Spleen (tissue), 7 donors: ENCODE results near the gene AKNAD1.

Source experiments
- POLR2A ChIP-seq, 3 donors: fragments of 450-650 bp; IDR thresholded peaks; one replicate each; pipeline ENCODE4 v1.5.1; 2017; ENCODE audit warnings: antibody characterized with exemption in 3 of 3, mild to moderate bottlenecking in 1 of 3
- TF ChIP-seq, protein P1 (sequence below), 11 experiments: fragments of 200-600 bp in 7 of 11; fragments of 450-650 bp in 4 of 11; sonication (generic) in 4 of 11; IDR thresholded peaks in 8 of 11; conservative IDR thresholded peaks in 3 of 11; 1 replicate in 7 of 11; 2 replicates in 4 of 11; pipeline versions ENCODE4 v1.4.0 to v1.8.0; 2016 to 2021; ENCODE audit warnings: antibody characterized with exemption in 11 of 11, inconsistent platforms in 4 of 11, mild to moderate bottlenecking in 1 of 11
- donor health status: DM: no; HTN: no; CAD: no; lungs with moderate emphysema.
- donor health status: DM: no; HTN: no; CAD: no.
- donor health status: DM: no; HTN: no; CAD: no.

DNA sequence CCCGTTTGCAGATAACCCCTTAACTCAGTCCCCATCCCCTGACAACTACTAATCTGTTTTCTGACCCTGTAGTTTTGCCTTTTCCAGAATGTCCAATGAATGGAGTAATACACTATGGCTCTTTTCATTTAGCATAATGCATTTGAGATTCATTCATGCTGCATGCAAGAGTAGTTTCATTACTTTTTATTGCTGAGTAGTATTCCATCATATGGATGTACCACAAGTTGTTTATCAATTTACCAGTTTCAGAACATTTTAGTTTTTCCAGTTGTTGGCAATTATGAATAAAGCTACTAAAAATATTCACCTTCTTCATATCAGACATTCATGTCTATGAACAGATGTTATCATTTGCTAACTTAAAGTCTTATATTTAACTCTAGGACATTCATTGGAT, 65.1 kb downstream of the AKNAD1 start:
- TF ChIP-seq, protein P1, sequence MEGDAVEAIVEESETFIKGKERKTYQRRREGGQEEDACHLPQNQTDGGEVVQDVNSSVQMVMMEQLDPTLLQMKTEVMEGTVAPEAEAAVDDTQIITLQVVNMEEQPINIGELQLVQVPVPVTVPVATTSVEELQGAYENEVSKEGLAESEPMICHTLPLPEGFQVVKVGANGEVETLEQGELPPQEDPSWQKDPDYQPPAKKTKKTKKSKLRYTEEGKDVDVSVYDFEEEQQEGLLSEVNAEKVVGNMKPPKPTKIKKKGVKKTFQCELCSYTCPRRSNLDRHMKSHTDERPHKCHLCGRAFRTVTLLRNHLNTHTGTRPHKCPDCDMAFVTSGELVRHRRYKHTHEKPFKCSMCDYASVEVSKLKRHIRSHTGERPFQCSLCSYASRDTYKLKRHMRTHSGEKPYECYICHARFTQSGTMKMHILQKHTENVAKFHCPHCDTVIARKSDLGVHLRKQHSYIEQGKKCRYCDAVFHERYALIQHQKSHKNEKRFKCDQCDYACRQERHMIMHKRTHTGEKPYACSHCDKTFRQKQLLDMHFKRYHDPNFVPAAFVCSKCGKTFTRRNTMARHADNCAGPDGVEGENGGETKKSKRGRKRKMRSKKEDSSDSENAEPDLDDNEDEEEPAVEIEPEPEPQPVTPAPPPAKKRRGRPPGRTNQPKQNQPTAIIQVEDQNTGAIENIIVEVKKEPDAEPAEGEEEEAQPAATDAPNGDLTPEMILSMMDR (IDR thresholded peaks at IDR 0.05 in 8 of 11, conservative IDR thresholded peaks at IDR 0.05 in 3 of 11) = no peak
- no peak for TF ChIP-seq POLR2A (IDR thresholded peaks at IDR 0.05)
